ENCODE data around the gene RBM17.

RBM17 gene

GRCh38 chr10:6148908-6149307, 60.1 kb downstream of the RBM17 start:
- ChIA-PET POLR2A (no interaction called here), CTCF (interaction anchor here (1.0 to 9.6 kb wide), 11 partner anchors 10 to 253 kb away, joined by 3 to 113 read pairs (median 5); partner anchors contain the start of gene PFKFB3)
- DNase-seq (ENCODE audit: extremely low spot score), result no peak
- TF ChIP-seq CTCF (IDR thresholded peaks at IDR 0.05; ENCODE audit: control extremely low read depth, extremely low read depth, low read depth, missing control alignments), result no peak

GRCh38 chr10:6151087-6151977, 62.5 kb downstream of the RBM17 start:
- ChIA-PET CTCF (interaction anchor here (0.7 to 9.6 kb wide), 21 partner anchors 8 to 265 kb away, joined by 3 to 113 read pairs (median 7); partner anchors contain the start of genes ANKRD16, FBH1 and PFKFB3), POLR2A (no interaction called here)
- peak; percentile 71 for TF ChIP-seq CTCF (IDR thresholded peaks at IDR 0.05; ENCODE audit: control extremely low read depth, extremely low read depth, low read depth, missing control alignments)
- peak; percentile 78 for DNase-seq (ENCODE audit: extremely low spot score)

GRCh38 chr10:6153845-6154244, 65.0 kb downstream of the RBM17 start:
- no peak for TF ChIP-seq CTCF (IDR thresholded peaks at IDR 0.05; ENCODE audit: control extremely low read depth, extremely low read depth, low read depth, missing control alignments)
- ChIA-PET POLR2A (interaction anchor here (0.7 to 0.8 kb wide), 3 partner anchors 9 to 203 kb away, joined by 3 to 5 read pairs (median 3); partner anchors contain the start of gene PFKFB3), CTCF (interaction anchor here (4.5 to 9.6 kb wide), 4 partner anchors 18 to 247 kb away, joined by 23 to 113 read pairs (median 64); no protein-coding TSS in a partner anchor)
- no peak for DNase-seq (ENCODE audit: extremely low spot score)

GRCh38 chr10:6154566-6154965, 65.7 kb downstream of the RBM17 start:
- POLR2A ChIA-PET, result no interaction called here
- CTCF ChIA-PET, result interaction anchor here (1.0 to 9.6 kb wide), 6 partner anchors 10 to 68 kb away, joined by 3 to 113 read pairs (median 14); partner anchors contain the start of gene PFKFB3
- DNase-seq (ENCODE audit: extremely low spot score), result no peak
- TF ChIP-seq CTCF (IDR thresholded peaks at IDR 0.05; ENCODE audit: control extremely low read depth, extremely low read depth, low read depth, missing control alignments), result no peak

- ChIA-PET POLR2A (interaction anchor here (1.5 kb wide), 1 partner anchor 44 kb away, joined by 5 read pairs; the partner anchor contains the start of gene PFKFB3), CTCF (interaction anchor here (1.1 to 2.0 kb wide), 6 partner anchors 9 to 244 kb away, joined by 3 to 6 read pairs (median 4); partner anchors contain the start of gene PFKFB3)
- no peak for TF ChIP-seq CTCF (IDR thresholded peaks at IDR 0.05; ENCODE audit: control extremely low read depth, extremely low read depth, low read depth, missing control alignments)
- DNase-seq (ENCODE audit: extremely low spot score), result no peak
These were observed 69.4 kb downstream of the RBM17 start for GRCh38 chr10:6158276-6158675.

- TF ChIP-seq CTCF (IDR thresholded peaks at IDR 0.05; ENCODE audit: control extremely low read depth, extremely low read depth, low read depth, missing control alignments), result no peak
- POLR2A ChIA-PET, result interaction anchor here (0.8 kb wide), 1 partner anchor 41 kb away, joined by 3 read pairs; the partner anchor contains the start of gene PFKFB3
- CTCF ChIA-PET, result interaction anchor here (1.2 to 3.8 kb wide), 5 partner anchors 12 to 240 kb away, joined by 3 to 47 read pairs (median 10); partner anchors contain the start of gene PFKFB3
- no peak for DNase-seq (ENCODE audit: extremely low spot score)
These were observed 73.1 kb downstream of the RBM17 start for GRCh38 chr10:6161921-6162320.
